Loucy (cell line): ENCODE results near the gene CYP2R1.
A peak's percentile ranks its signal among the peaks of the same experiment; 100 is the strongest.

Experiments
- H2AFZ ChIP-seq: fragments of 200-600 bp; sonication (generic); 2 replicates; pipeline ENCODE4 v1.6.0; 2016; ENCODE audit warnings: antibody characterized with exemption, mild to moderate bottlenecking, low read length, moderate library complexity
- H3F3A ChIP-seq: fragments of 200-600 bp; 2 replicates; pipeline ENCODE4 v1.6.0; 2016; ENCODE audit warnings: antibody characterized with exemption, low read depth, mild to moderate bottlenecking
- H3K27me3 ChIP-seq: fragments of 200-600 bp; sonication (generic); 2 replicates; pipeline ENCODE4 v1.6.1; 2014; ENCODE audit warnings: low read length, mild to moderate bottlenecking; ENCODE audit not compliant: insufficient read depth, poor library complexity, severe bottlenecking
- H3K36me3 ChIP-seq: fragments of 200-600 bp; sonication (generic); 2 replicates; pipeline ENCODE4 v1.6.1; 2016; ENCODE audit warnings: low read length; ENCODE audit not compliant: insufficient read depth
- H3K4me1 ChIP-seq: fragments of 200-600 bp; sonication (generic); 2 replicates; pipeline ENCODE4 v1.5.1; 2014; ENCODE audit warnings: low read length, mild to moderate bottlenecking; ENCODE audit not compliant: insufficient read depth, poor library complexity, severe bottlenecking
- H3K4me2 ChIP-seq: fragments of 200-600 bp; sonication (generic); 2 replicates; pipeline ENCODE4 v1.6.0; 2014; ENCODE audit warnings: antibody characterized with exemption, low read length, low read depth, mild to moderate bottlenecking; ENCODE audit not compliant: poor library complexity, severe bottlenecking
- H3K4me3 ChIP-seq: fragments of 200-600 bp; sonication (generic); 2 replicates; pipeline ENCODE4 v1.5.1; 2014; ENCODE audit warnings: low read length, mild to moderate bottlenecking, mixed read lengths; ENCODE audit not compliant: poor library complexity, severe bottlenecking
- H3K79me2 ChIP-seq: fragments of 200-600 bp; sonication (generic); 2 replicates; pipeline ENCODE4 v1.6.1; 2014; ENCODE audit warnings: low read length; ENCODE audit not compliant: insufficient read depth
- H3K9ac ChIP-seq: fragments of 200-600 bp; sonication (generic); 2 replicates; pipeline ENCODE4 v1.6.0; 2014; ENCODE audit warnings: mild to moderate bottlenecking, low read depth, low read length, moderate library complexity; ENCODE audit not compliant: poor library complexity, severe bottlenecking
- H3K9me2 ChIP-seq: fragments of 200-600 bp; sonication (generic); replicated peaks from 2 replicates; pipeline ENCODE4 v1.6.1; 2016; ENCODE audit warnings: low read depth, low read length, mixed read lengths
- H3K9me3 ChIP-seq: fragments of 200-600 bp; sonication (generic); 2 replicates; pipeline ENCODE4 v1.6.1; 2014; ENCODE audit warnings: mild to moderate bottlenecking, antibody characterized with exemption, low read length, low read depth; ENCODE audit not compliant: insufficient read depth
- H4K20me1 ChIP-seq: fragments of 200-600 bp; sonication (generic); 2 replicates; pipeline ENCODE4 v1.6.0; 2014; ENCODE audit warnings: antibody characterized with exemption, low read length, mild to moderate bottlenecking; ENCODE audit not compliant: insufficient read depth, poor library complexity, severe bottlenecking
- EZH2phosphoT487 ChIP-seq: fragments of 200-600 bp; IDR thresholded peaks from 2 replicates; pipeline ENCODE4 v1.6.1; 2018; ENCODE audit warnings: antibody characterized with exemption, mild to moderate bottlenecking, moderate library complexity, borderline replicate concordance
- TF ChIP-seq, protein P1 (sequence below): fragments of 200-600 bp; sonication (generic); conservative IDR thresholded peaks from 2 replicates; pipeline ENCODE4 v1.5.1; 2014; ENCODE audit warnings: mild to moderate bottlenecking, antibody characterized with exemption, low read length

Gene CYP2R1, protein sequence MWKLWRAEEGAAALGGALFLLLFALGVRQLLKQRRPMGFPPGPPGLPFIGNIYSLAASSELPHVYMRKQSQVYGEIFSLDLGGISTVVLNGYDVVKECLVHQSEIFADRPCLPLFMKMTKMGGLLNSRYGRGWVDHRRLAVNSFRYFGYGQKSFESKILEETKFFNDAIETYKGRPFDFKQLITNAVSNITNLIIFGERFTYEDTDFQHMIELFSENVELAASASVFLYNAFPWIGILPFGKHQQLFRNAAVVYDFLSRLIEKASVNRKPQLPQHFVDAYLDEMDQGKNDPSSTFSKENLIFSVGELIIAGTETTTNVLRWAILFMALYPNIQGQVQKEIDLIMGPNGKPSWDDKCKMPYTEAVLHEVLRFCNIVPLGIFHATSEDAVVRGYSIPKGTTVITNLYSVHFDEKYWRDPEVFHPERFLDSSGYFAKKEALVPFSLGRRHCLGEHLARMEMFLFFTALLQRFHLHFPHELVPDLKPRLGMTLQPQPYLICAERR

GRCh38 chr11:14892036-14892556 lies at the start of gene CYP2R1:
Gene CYP2R1 (minus strand): TSS chr11:14892231. CDS start chr11:14892205, 26 bp downstream.
- Histone ChIP-seq H3K27me3 (no peaks in the 10 kb centered on the region), H3K36me3 (no peaks in the 10 kb centered on the region), H3K79me2 (peaks cover 27% of the 10 kb centered on the region), H3K4me3 (peak within 1 kb of the TSS; percentile 80), H3K9me3 (no peaks in the 10 kb centered on the region), H3K4me2 (peak within 1 kb of the TSS; percentile 95), H3F3A (no peaks in the 10 kb centered on the region), H3K9ac (peak within 1 kb of the TSS; percentile 72), H4K20me1 (peaks cover 24% of the 10 kb centered on the region), H3K9me2 (no peaks in the 10 kb centered on the region), H2AFZ (peak within 1 kb of the TSS; percentile 95), H3K4me1 (peaks cover 37% of the 10 kb centered on the region)
- TF ChIP-seq, protein P1, sequence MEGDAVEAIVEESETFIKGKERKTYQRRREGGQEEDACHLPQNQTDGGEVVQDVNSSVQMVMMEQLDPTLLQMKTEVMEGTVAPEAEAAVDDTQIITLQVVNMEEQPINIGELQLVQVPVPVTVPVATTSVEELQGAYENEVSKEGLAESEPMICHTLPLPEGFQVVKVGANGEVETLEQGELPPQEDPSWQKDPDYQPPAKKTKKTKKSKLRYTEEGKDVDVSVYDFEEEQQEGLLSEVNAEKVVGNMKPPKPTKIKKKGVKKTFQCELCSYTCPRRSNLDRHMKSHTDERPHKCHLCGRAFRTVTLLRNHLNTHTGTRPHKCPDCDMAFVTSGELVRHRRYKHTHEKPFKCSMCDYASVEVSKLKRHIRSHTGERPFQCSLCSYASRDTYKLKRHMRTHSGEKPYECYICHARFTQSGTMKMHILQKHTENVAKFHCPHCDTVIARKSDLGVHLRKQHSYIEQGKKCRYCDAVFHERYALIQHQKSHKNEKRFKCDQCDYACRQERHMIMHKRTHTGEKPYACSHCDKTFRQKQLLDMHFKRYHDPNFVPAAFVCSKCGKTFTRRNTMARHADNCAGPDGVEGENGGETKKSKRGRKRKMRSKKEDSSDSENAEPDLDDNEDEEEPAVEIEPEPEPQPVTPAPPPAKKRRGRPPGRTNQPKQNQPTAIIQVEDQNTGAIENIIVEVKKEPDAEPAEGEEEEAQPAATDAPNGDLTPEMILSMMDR, result 0 out of 2 replicates have a peak, but pooled peaks have one; percentile 13
- no peak for TF ChIP-seq EZH2phosphoT487

GRCh38 chr11:14938936-14939335 lies 46.9 kb upstream of the CYP2R1 start:
- H3K9me3 ChIP-seq, result no peaks in the 10 kb centered on the region; the same call in 1 of the 2 replicates
- no peaks in the 10 kb centered on the region for H3F3A ChIP-seq
- no peaks in the 10 kb centered on the region for H3K27me3 ChIP-seq
- TF ChIP-seq, protein P1, result no peak
- TF ChIP-seq EZH2phosphoT487, result no peak
- no peaks in the 10 kb centered on the region for H3K79me2 ChIP-seq
- H3K9ac ChIP-seq, result no peak overlapping the region
- no peaks in the 10 kb centered on the region for H3K4me1 ChIP-seq
- H2AFZ ChIP-seq, result no peak overlapping the region
- H3K4me3 ChIP-seq, result no peak overlapping the region
- no peaks in the 10 kb centered on the region for H4K20me1 ChIP-seq
- no peaks in the 10 kb centered on the region; the same call in 1 of the 2 replicates for H3K9me2 ChIP-seq
- no peak overlapping the region for H3K4me2 ChIP-seq
- no peaks in the 10 kb centered on the region for H3K36me3 ChIP-seq

DNA sequence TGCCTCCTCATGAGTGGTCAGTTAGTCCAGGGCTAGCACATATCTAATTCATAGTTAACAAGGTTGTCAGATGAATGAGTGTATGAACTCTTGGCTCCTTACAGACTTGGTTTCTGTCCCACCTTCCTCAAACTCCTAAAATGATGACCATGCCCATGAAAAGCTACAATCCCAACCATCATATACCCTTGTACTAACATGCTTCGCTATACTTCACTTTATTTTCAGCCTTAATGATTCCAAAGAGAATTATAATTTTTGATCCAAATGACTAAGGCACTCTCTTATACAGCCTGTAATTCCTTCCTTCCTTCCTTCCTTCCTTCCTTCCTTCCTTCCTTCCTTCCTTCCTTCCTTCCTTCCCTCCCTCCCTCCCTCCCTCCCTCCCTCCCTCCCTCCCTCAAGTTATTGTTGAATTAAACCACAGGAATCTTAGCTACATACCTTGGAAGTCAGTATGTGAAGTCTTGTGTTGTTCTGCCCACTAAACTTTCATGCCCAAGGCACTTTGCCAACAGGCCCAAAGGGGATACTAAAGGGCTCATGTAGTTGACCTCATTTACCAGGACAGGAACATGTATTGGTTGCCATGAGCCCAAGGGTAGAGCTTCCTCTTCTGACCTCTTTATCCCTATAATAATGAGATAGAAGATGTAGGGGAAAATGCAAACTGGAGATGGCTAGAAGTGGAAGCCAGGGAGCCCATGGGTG lies 42.8 kb upstream of the CYP2R1 start:
- Histone ChIP-seq H3K27me3 (no peaks in the 10 kb centered on the region), H3K9me3 (no peaks in the 10 kb centered on the region; the same call in 1 of the 2 replicates), H3K9me2 (no peaks in the 10 kb centered on the region; the same call in 1 of the 2 replicates), H3F3A (no peaks in the 10 kb centered on the region), H3K4me2 (no peak overlapping the region), H3K4me3 (no peak overlapping the region), H4K20me1 (no peaks in the 10 kb centered on the region), H3K79me2 (no peaks in the 10 kb centered on the region), H3K36me3 (no peaks in the 10 kb centered on the region), H3K9ac (no peak overlapping the region), H2AFZ (no peak overlapping the region), H3K4me1 (no peaks in the 10 kb centered on the region)
- TF ChIP-seq, protein P1, result no peak
- no peak for TF ChIP-seq EZH2phosphoT487
